Heart right ventricle (tissue), 16 donors: ENCODE results near the gene CA10. TPM values are rescaled to one million over a fixed set of nuclear protein-coding genes. Genes with fewer than 3 reads are reported as not detected.

Source experiments
- ATAC-seq, 8 donors: fragments of 200-7000 bp; cut with Tn5 transposase; one replicate each; pipeline ENCODE4 v1.9.1; 2020; ENCODE audit warnings: mild to moderate bottlenecking in 8 of 8, moderate library complexity in 8 of 8, moderate number of reproducible peaks in 1 of 8
- DNase-seq, 2 donors: peaks; one replicate each; pipeline ENCODE4 v3.0.0-alpha.2; 2020
- H3K27ac ChIP-seq, 10 donors: fragments of 200-600 bp; sonication (generic) in 2 of 10; one replicate each; pipeline versions ENCODE4 v1.5.0 to v1.8.0; 2020 to 2022; ENCODE audit warnings: mild to moderate bottlenecking in 3 of 10
- H3K27me3 ChIP-seq, 7 donors: fragments of 200-600 bp; one replicate each; pipeline ENCODE4 v1.8.0; 2021 to 2022; ENCODE audit warnings: mild to moderate bottlenecking in 2 of 7
- H3K36me3 ChIP-seq, 9 donors: fragments of 200-600 bp; sonication (generic) in 1 of 9; one replicate each; pipeline versions ENCODE4 v1.5.0 to v1.8.0; 2020 to 2022; ENCODE audit warnings: mild to moderate bottlenecking in 2 of 9
- H3K4me1 ChIP-seq, 9 donors: fragments of 200-600 bp; sonication (generic) in 1 of 9; one replicate each; pipeline versions ENCODE4 v1.5.0 to v1.8.0; 2020 to 2022; ENCODE audit warnings: mild to moderate bottlenecking in 4 of 9
- H3K4me3 ChIP-seq, 10 donors: fragments of 200-600 bp; sonication (generic) in 2 of 10; one replicate each; pipeline versions ENCODE4 v1.5.0 to v1.8.0; 2020 to 2022; ENCODE audit warnings: mild to moderate bottlenecking in 7 of 10, moderate library complexity in 2 of 10
- H3K9me3 ChIP-seq, 11 donors: fragments of 200-600 bp in 10 of 11; sonication (generic) in 2 of 11; one replicate each; pipeline versions ENCODE4 v1.5.0 to v1.8.0; 2013 to 2022; ENCODE audit warnings: mild to moderate bottlenecking in 2 of 11, control low read depth in 1 of 11, moderate library complexity in 1 of 11
- CTCF ChIP-seq, 9 donors: fragments of 200-600 bp; sonication (generic) in 2 of 9; IDR thresholded peaks; one replicate each; pipeline versions ENCODE4 v1.5.0 to v1.8.0; 2021 to 2022; ENCODE audit warnings: antibody characterized with exemption in 9 of 9, mild to moderate bottlenecking in 5 of 9, moderate library complexity in 1 of 9
- WGBS, 2 donors: extraction: QIAGEN DNeasy Blood & Tissue Kit; methylation state at CpG; one replicate each; pipeline ENCODE4 v1.1.7; 2013; ENCODE audit warnings: inconsistent platforms in 1 of 2; 5-methylcytosine and 5-hydroxymethylcytosine counted together
- intact Hi-C, 10 donors: fragments of 100-400 bp; cut with DNase I; formaldehyde crosslinking; loops; one replicate each; pipeline versions ENCODE4 v1.11.1 to v1.14.2; 2022
- polyA plus RNA-seq, 2 donors: library from polyadenylated mRNA; stranded (reverse); fragments of 200-250 nt; gene quantifications; one replicate each; pipeline ENCODE4 v1.2.3, GENCODE V29; 2013
- total RNA-seq, 10 donors: library from RNA; stranded (reverse); fragmentation: NEBNext Ultra II Directional in 3 of 10; extraction: Animal tissue kit (Norgen Biotek cat#: 25700) in 3 of 10; gene quantifications; one replicate each; pipeline versions ENCODE4 v1.2.1 to v1.2.4, GENCODE V29; 2021 to 2023
- donor health status: Arrhythmogenic right ventricular cardiomyopathy.
- donor health status: ischemic (EF 13 %, LVEDD 7.1; RV severe dilation, severe dysfunction).
- donor health status: healthy with polysubstance abuse.
- donor health status: DM: no; HTN: yes; CAD: no.
- donor health status: DM: no; HTN: no; CAD: no.
- donor health status: ischemic (EF 25% LVEDD 6.9; RV normal size, moderate dysfunction).
- donor health status: ischemic (EF 25% LVEDD 5.7; RV mildly dilated, moderate dysfunction).
- donor health status: healthy.
- donor health status: DM: yes; HTN: yes; CAD: no.
- donor health status: Ischemic cardiomyopathy.
- donor health status: ischemic (EF 35%, LVEDD 5.7; RV mildly dilated, moderate dysfunction).
- donor health status: nonischemic (EF 11% LVEDD 7.7; RV severe dilation, severe dysfunction).
- donor health status: DM: yes; HTN: yes; CAD: no.
- donor health status: PGD.
- donor health status: ischemic (EF 29% LVEDD 5.4; RV normal size, mild dysfunction).
- donor health status: nonischemic (EF 23%, LVEDD 6.1; RV moderate dilation, normal function).

Gene CA10
- total and polyA plus RNA-seq, 12 donors = not detected

DNA sequence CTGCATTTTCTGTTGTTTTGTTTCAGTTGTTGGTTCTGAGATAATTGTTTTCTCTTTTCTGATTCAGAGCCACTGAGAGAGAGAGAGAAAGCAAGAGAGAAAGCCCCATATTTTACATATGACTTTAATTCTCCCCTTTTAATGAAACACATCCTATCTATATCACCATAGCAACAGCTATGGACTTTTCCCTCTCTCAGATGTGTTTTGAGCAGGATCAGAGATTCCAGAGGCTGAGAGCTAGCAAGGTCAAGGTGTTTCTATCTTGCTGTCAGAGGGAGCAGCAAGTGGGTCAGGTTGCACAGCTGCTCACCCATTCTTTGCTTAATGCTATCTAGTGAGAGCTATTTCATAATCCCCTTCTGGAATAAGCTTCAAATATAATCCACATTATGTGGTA, 415.9 kb downstream of the CA10 start:
- DNase-seq (no peak), ATAC-seq (no peak)
- Histone ChIP-seq H3K9me3 (no peaks in the 10 kb centered on the region), H3K27me3 (no peaks in the 10 kb centered on the region), H3K36me3 (no peaks in the 10 kb centered on the region), H3K27ac (no peak overlapping the region), H3K4me3 (no peak overlapping the region), H3K4me1 (no peaks in the 10 kb centered on the region)
- intact Hi-C loops = no loop called here
- TF ChIP-seq CTCF (IDR thresholded peaks at IDR 0.05) = no peak

DNA sequence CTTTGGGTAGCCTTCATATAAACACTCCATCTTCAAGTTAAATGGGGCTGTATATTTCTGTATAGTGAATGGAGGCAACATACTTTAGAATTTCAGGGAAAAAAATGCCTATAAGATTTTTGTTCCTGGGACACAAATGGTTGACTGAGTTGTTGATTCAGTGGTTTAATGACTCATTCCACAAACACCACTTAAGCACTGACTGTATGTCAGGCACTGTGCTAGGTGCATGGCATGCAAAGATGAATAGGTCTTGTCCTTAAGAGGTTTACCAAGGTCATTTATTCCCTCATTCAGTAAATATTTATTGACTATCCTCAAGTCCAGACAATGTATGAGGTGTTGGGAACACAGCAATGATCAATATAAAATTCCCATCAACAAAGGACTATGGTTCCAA, 417.1 kb downstream of the CA10 start:
- Histone ChIP-seq H3K36me3 (no peaks in the 10 kb centered on the region), H3K27me3 (no peaks in the 10 kb centered on the region), H3K4me1 (no peaks in the 10 kb centered on the region), H3K27ac (no peak overlapping the region), H3K9me3 (no peaks in the 10 kb centered on the region), H3K4me3 (no peak overlapping the region)
- ATAC-seq (no peak), DNase-seq (no peak)
- intact Hi-C loops = no loop called here
- TF ChIP-seq CTCF (IDR thresholded peaks at IDR 0.05) = no peak

DNA sequence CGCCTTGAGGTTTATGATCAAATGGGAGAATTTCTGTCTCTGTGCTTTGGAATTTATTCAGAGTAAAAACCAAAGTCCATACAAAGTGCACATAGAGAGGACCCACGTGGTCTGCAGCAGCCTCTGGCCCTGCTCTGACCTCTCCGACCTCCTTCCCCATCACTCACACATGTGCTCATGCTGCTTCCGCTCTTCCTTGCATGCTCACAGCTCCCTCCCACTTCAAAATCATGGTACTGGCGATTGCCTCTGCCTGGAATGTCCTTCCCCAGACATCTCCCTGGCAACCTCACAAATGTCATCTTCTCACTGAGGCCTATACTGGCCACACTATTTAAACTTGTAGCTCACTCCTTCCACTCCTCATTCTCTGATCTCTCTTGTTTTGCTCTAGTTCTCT, 418.0 kb downstream of the CA10 start:
- no peak for TF ChIP-seq CTCF (IDR thresholded peaks at IDR 0.05)
- ATAC-seq (no peak), DNase-seq (no peak)
- no peaks in the 10 kb centered on the region for H3K36me3 ChIP-seq
- H3K27ac ChIP-seq = no peak overlapping the region
- WGBS, 2 donors = 62 to 64% methylated on average over 5 of the region's 5 CpGs
- H3K27me3 ChIP-seq = no peaks in the 10 kb centered on the region
- no peak overlapping the region for H3K4me3 ChIP-seq
- no peaks in the 10 kb centered on the region for H3K4me1 ChIP-seq
- intact Hi-C loops = no loop called here
- H3K9me3 ChIP-seq = no peaks in the 10 kb centered on the region

- TF ChIP-seq CTCF (IDR thresholded peaks at IDR 0.05) = no peak
- intact Hi-C loops = loop anchor here in 1 of 10 donors (10.0 kb wide), 2 partner anchors 155 to 365 kb away; no protein-coding TSS in a partner anchor
- no peaks in the 10 kb centered on the region for H3K4me1 ChIP-seq
- no peaks in the 10 kb centered on the region for H3K36me3 ChIP-seq
- no peak for DNase-seq
- WGBS, 2 donors = 74 to 84% methylated on average over 6 of the region's 6 CpGs
- no peaks in the 10 kb centered on the region for H3K27me3 ChIP-seq
- no peak overlapping the region for H3K4me3 ChIP-seq
- ATAC-seq = no peak
- peaks cover 0 to 3% (median 0%) of the 10 kb centered on the region in 11 donors for H3K9me3 ChIP-seq
- H3K27ac ChIP-seq = no peak overlapping the region
Measured at GRCh38 chr17:51739245-51739886, 419.1 kb downstream of the CA10 start.
